Cardiac muscle cell (in vitro differentiated cells and primary cell): ENCODE measurements around the gene DCUN1D2. TPM values are rescaled to one million over a fixed set of nuclear protein-coding genes. Genes with fewer than 3 reads are reported as not detected.
A peak's percentile ranks its signal among the peaks of the same experiment; 100 is the strongest.

Experiments
- DNase-seq, 2 donors: peaks; one replicate each; pipeline versions ENCODE4 v3.0.0 to v3.0.0-alpha.2; 2010 to 2017; ENCODE audit warnings: low read depth in 1 of 2, low spot score in 1 of 2
- H3K27ac ChIP-seq: fragments of 200-600 bp; sonication (generic); 2 replicates; pipeline ENCODE4 v1.5.1; 2016
- H3K27me3 ChIP-seq: fragments of 200-600 bp; sonication (generic); 2 replicates; pipeline ENCODE4 v1.6.0; 2016; ENCODE audit warnings: control low read depth
- H3K36me3 ChIP-seq: fragments of 200-600 bp; sonication (generic); 2 replicates; pipeline ENCODE4 v1.5.1; 2016; ENCODE audit warnings: control low read depth
- H3K4me1 ChIP-seq: fragments of 200-600 bp; sonication (generic); 2 replicates; pipeline ENCODE4 v1.8.1; 2017; ENCODE audit warnings: low read depth, mild to moderate bottlenecking, mixed run types
- H3K4me3 ChIP-seq: fragments of 200-600 bp; sonication (generic); 2 replicates; pipeline ENCODE4 v1.5.1; 2016; ENCODE audit warnings: mild to moderate bottlenecking
- H3K9me3 ChIP-seq: fragments of 200-600 bp; sonication (generic); 2 replicates; pipeline ENCODE4 v1.5.1; 2017; ENCODE audit warnings: low read depth, mild to moderate bottlenecking, control low read depth
- CTCF ChIP-seq: IDR thresholded peaks from 2 replicates; pipeline ENCODE4 v1.5.1; 2012; ENCODE audit warnings: low read depth, mild to moderate bottlenecking, low read length
- polyA plus RNA-seq: library from polyadenylated mRNA; unstranded; fragments of >200 nt; fragmentation: Nextera tagmentation; extraction: Ambion mirVana; gene quantifications from 2 replicates; pipeline ENCODE4 v1.2.1, GENCODE V29; 2016
- total RNA-seq: library from RNA; depleted of rRNA; stranded (reverse); fragments of >200 nt; gene quantifications from 2 replicates; pipeline ENCODE4 v1.2.3, GENCODE V29; 2016

DCUN1D2 gene
- total and polyA plus RNA-seq, 2 experiments from 2014 or later = 23.7 to 32.4 TPM

GRCh38 chr13:113491982-113492381, 1.5 kb upstream of the DCUN1D2 start:
- TF ChIP-seq CTCF = no peak
- Histone ChIP-seq H3K36me3 (peaks cover 8% of the 10 kb centered on the region), H3K4me3 (peak overlapping the region; percentile 90), H3K27ac (no peak overlapping the region), H3K9me3 (no peaks in the 10 kb centered on the region), H3K4me1 (peaks cover 9% of the 10 kb centered on the region), H3K27me3 (no peaks in the 10 kb centered on the region)
- no peak for DNase-seq

GRCh38 chr13:113491418-113491883, 940 bp upstream of the DCUN1D2 start:
- peak overlapping the region; percentile 90 for H3K4me3 ChIP-seq
- no peaks in the 10 kb centered on the region for H3K27me3 ChIP-seq
- peak; percentile 23 to 47 for DNase-seq
- no peak for TF ChIP-seq CTCF
- peak overlapping the region; percentile 74 for H3K27ac ChIP-seq
- peaks cover 3% of the 10 kb centered on the region for H3K36me3 ChIP-seq
- H3K9me3 ChIP-seq = no peaks in the 10 kb centered on the region
- peaks cover 9% of the 10 kb centered on the region for H3K4me1 ChIP-seq

- peak overlapping the region; percentile 90 for H3K4me3 ChIP-seq
- no peak for TF ChIP-seq CTCF
- H3K9me3 ChIP-seq = no peaks in the 10 kb centered on the region
- no peaks in the 10 kb centered on the region for H3K36me3 ChIP-seq
- peak; percentile 38 to 62 for DNase-seq
- no peaks in the 10 kb centered on the region for H3K27me3 ChIP-seq
- H3K27ac ChIP-seq = peak overlapping the region; percentile 5
- peaks cover 17% of the 10 kb centered on the region for H3K4me1 ChIP-seq
Measured at GRCh38 chr13:113489549-113490495, 689 bp downstream of the DCUN1D2 start.

GRCh38 chr13:113489171-113489548, 1.4 kb downstream of the DCUN1D2 start:
- DNase-seq = peak in 1 of 2 donors; percentile 16
- Histone ChIP-seq H3K9me3 (no peaks in the 10 kb centered on the region), H3K4me1 (peaks cover 24% of the 10 kb centered on the region), H3K27me3 (no peaks in the 10 kb centered on the region), H3K36me3 (no peaks in the 10 kb centered on the region), H3K27ac (no peak overlapping the region), H3K4me3 (peak overlapping the region; percentile 90)
- peak; percentile 7 for TF ChIP-seq CTCF

- no peak for DNase-seq
- Histone ChIP-seq H3K36me3 (no peaks in the 10 kb centered on the region), H3K4me3 (no peak overlapping the region), H3K27me3 (no peaks in the 10 kb centered on the region), H3K9me3 (no peaks in the 10 kb centered on the region), H3K4me1 (peaks cover 25% of the 10 kb centered on the region), H3K27ac (no peak overlapping the region)
- no peak for TF ChIP-seq CTCF
Measured at GRCh38 chr13:113488283-113488682, 2.2 kb downstream of the DCUN1D2 start.
